Cardiac muscle cell (in vitro differentiated cells and primary cell): Measurements from ENCODE around the gene HS3ST3A1. TPM values are rescaled to one million over a fixed set of nuclear protein-coding genes. Genes with fewer than 3 reads are reported as not detected.
"Not testable (repeated sequence)": the region's sequence is repeated elsewhere in the genome, so short reads cannot be mapped to it uniquely, and the experiment has no call there.

Experiments used
- DNase-seq, 2 donors: peaks; one replicate each; pipeline versions ENCODE4 v3.0.0 to v3.0.0-alpha.2; 2010 to 2017; ENCODE audit warnings: low read depth in 1 of 2, low spot score in 1 of 2
- H3K27ac ChIP-seq: fragments of 200-600 bp; sonication (generic); 2 replicates; pipeline ENCODE4 v1.5.1; 2016
- H3K27me3 ChIP-seq: fragments of 200-600 bp; sonication (generic); 2 replicates; pipeline ENCODE4 v1.6.0; 2016; ENCODE audit warnings: control low read depth
- H3K36me3 ChIP-seq: fragments of 200-600 bp; sonication (generic); 2 replicates; pipeline ENCODE4 v1.5.1; 2016; ENCODE audit warnings: control low read depth
- H3K4me1 ChIP-seq: fragments of 200-600 bp; sonication (generic); 2 replicates; pipeline ENCODE4 v1.8.1; 2017; ENCODE audit warnings: low read depth, mild to moderate bottlenecking, mixed run types
- H3K4me3 ChIP-seq: fragments of 200-600 bp; sonication (generic); 2 replicates; pipeline ENCODE4 v1.5.1; 2016; ENCODE audit warnings: mild to moderate bottlenecking
- H3K9me3 ChIP-seq: fragments of 200-600 bp; sonication (generic); 2 replicates; pipeline ENCODE4 v1.5.1; 2017; ENCODE audit warnings: low read depth, mild to moderate bottlenecking, control low read depth
- polyA plus RNA-seq: library from polyadenylated mRNA; unstranded; fragments of >200 nt; fragmentation: Nextera tagmentation; extraction: Ambion mirVana; gene quantifications from 2 replicates; pipeline ENCODE4 v1.2.1, GENCODE V29; 2016
- total RNA-seq: library from RNA; depleted of rRNA; stranded (reverse); fragments of >200 nt; gene quantifications from 2 replicates; pipeline ENCODE4 v1.2.3, GENCODE V29; 2016
- TF ChIP-seq, protein P1 (sequence below): IDR thresholded peaks from 2 replicates; pipeline ENCODE4 v1.5.1; 2012; ENCODE audit warnings: low read depth, mild to moderate bottlenecking, low read length

Gene HS3ST3A1
- total and polyA plus RNA-seq, 2 experiments from 2014 or later, result 8.2 to 20.6 TPM

DNA sequence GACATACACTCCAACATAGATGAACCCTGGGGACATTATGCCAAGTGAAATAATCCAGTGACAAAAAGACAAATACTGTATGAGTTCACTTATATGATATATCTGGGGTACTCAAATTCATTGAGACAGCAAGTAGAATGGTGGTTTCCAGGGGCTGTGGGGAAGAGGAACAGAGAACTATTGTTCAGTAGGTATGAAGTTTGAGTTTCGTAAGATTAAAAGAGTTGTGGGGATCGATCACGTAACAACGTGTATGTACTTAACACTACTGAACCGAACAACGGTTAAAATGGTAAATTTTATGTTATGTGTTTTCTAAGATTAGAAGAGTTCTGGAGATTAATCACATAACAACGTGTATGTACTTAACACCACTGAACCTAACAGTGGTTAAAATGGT lies 100.8 kb downstream of the HS3ST3A1 start:
- Histone ChIP-seq H3K27ac (no peak overlapping the region), H3K36me3 (no peaks in the 10 kb centered on the region), H3K27me3 (no peaks in the 10 kb centered on the region), H3K9me3 (no peaks in the 10 kb centered on the region), H3K4me3 (no peak overlapping the region), H3K4me1 (peaks cover 12% of the 10 kb centered on the region)
- DNase-seq, result no peak
- TF ChIP-seq, protein P1, sequence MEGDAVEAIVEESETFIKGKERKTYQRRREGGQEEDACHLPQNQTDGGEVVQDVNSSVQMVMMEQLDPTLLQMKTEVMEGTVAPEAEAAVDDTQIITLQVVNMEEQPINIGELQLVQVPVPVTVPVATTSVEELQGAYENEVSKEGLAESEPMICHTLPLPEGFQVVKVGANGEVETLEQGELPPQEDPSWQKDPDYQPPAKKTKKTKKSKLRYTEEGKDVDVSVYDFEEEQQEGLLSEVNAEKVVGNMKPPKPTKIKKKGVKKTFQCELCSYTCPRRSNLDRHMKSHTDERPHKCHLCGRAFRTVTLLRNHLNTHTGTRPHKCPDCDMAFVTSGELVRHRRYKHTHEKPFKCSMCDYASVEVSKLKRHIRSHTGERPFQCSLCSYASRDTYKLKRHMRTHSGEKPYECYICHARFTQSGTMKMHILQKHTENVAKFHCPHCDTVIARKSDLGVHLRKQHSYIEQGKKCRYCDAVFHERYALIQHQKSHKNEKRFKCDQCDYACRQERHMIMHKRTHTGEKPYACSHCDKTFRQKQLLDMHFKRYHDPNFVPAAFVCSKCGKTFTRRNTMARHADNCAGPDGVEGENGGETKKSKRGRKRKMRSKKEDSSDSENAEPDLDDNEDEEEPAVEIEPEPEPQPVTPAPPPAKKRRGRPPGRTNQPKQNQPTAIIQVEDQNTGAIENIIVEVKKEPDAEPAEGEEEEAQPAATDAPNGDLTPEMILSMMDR, result no peak

DNA sequence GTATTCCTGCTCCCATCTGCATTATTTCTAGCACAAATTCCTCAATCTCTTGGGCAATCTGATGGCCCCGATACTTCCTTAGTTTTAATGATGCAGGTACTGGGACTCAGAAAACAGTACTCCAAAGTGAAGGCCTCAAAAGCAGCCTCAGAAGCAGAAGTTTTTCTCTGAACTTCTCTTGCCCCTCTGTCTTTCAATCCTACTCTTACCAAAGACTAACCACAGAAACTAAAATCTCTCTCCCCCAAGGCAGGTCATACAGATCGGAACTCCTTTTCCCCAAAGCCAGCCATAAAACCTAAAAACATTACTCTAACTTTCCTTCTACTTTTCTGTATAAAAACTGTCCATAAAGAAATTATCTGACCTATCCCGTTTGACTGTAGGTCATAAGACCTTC lies 103.5 kb downstream of the HS3ST3A1 start:
- no peaks in the 10 kb centered on the region for H3K4me1 ChIP-seq
- no peaks in the 10 kb centered on the region for H3K27me3 ChIP-seq
- no peaks in the 10 kb centered on the region for H3K9me3 ChIP-seq
- TF ChIP-seq, protein P1, result no peak
- DNase-seq, result no peak
- H3K27ac ChIP-seq, result no peak overlapping the region
- H3K4me3 ChIP-seq, result no peak overlapping the region
- H3K36me3 ChIP-seq, result no peaks in the 10 kb centered on the region

DNA sequence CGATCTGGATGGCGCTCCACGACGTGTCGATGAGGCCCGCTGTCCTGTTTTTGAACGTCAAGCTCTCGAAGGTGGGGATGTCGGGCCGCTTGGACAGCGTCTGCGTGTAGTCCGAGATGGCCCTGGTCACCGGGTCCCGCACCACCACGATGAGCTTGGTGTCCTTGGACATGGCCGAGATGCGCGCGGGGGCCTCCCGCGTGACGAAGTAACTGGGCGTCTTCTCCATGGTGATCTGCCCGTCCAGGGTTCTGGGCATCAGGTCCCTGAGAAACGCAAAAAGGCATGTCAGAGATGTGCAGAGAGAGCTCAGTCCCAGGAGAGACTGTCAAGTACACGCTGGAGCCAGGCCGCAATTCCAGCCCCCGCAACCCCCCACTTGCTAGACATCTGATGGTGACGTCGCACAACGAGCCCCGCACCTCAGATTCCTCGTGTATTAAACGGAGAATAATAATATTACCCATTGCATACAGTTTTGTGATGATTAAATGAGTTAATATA lies 105.1 kb downstream of the HS3ST3A1 start:
- not testable (repeated sequence) for H3K4me3 ChIP-seq, H3K9me3 ChIP-seq, H3K27ac ChIP-seq, DNase-seq, H3K4me1 ChIP-seq, H3K36me3 ChIP-seq, H3K27me3 ChIP-seq

DNA sequence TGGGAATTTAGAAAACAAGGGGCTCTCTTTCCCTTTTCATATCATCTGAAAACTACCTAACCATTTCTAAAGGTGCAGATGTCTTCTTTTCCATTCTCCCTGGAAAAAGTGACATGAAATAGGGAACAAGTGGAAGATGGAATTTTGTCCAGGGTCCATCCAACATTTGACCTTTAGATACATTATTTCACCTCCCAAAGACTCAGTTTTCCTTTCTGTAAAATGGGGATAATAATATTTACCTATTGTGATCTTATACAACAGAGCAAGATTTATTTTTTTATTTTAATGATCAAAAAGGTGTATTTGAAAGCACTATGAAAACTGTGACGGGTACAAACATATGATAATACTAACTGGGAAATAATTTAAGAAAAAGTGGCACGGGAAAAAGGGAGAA lies 106.3 kb downstream of the HS3ST3A1 start:
- Histone ChIP-seq H3K27ac (no peak overlapping the region), H3K9me3 (no peaks in the 10 kb centered on the region), H3K4me3 (no peak overlapping the region), H3K4me1 (no peaks in the 10 kb centered on the region), H3K27me3 (no peaks in the 10 kb centered on the region), H3K36me3 (no peaks in the 10 kb centered on the region)
- TF ChIP-seq, protein P1, result no peak
- no peak for DNase-seq

DNA sequence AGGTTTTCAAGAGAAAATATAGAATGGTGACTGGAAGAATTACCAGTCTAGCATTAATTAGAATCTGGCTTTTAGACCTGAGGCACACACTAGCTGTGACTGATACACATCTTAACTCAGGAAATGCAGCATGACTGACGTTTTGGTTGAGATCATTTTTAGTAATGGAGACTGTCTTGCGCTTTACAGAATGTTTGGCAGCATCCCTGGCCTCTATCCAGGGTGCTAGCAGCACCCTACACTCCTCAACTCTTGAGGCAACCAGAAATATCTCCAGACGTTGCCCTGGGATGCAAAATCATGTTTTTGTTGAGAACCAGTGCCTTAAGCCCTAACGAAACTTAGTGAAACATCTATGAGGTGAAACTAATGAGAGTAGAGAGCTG lies 109.0 kb downstream of the HS3ST3A1 start:
- Histone ChIP-seq H3K27ac (no peak overlapping the region), H3K9me3 (no peaks in the 10 kb centered on the region), H3K27me3 (no peaks in the 10 kb centered on the region), H3K36me3 (no peaks in the 10 kb centered on the region), H3K4me1 (no peaks in the 10 kb centered on the region), H3K4me3 (no peak overlapping the region)
- TF ChIP-seq, protein P1, result no peak
- no peak for DNase-seq

DNA sequence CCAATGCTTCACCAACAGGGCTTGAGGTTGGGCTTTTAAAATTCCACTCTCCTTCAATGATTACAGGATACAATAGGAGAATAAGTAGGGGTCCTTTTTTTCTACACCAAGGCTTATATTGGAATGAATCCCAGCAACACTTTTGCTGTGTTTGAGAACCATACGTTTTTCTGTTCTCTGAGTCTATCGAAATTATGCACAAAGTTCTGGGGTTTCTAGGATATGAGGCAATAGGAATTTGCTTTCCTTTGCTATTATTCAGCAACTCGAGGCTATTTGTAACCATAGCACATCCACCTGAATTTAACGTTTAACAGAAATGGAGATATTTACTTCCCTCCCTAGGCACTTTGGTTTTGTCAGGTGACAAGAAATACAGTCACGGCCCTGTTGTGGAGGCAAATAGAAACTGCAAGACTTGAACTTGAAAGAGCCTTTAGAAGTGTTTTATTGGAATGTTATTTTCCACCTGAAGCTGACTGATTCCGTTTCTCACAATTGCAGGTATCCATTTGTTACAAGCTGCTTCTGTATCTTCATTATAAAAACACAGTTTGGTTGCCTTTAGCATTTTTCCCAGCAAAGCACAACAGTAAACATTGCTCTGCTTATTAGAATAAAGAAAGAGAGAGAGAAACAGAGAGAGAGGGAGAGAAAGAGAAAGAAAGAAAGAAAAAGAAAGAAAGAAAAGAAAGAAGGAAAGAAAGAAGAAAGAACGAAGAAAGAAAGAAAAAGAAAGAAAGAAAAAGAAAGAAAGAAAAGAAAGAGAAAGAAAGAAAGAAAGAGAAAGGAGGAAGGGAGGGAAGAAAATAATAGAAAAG lies 109.6 kb downstream of the HS3ST3A1 start:
- Histone ChIP-seq H3K4me1 (no peaks in the 10 kb centered on the region), H3K9me3 (no peaks in the 10 kb centered on the region), H3K27me3 (no peaks in the 10 kb centered on the region), H3K4me3 (no peak overlapping the region), H3K27ac (no peak overlapping the region), H3K36me3 (no peaks in the 10 kb centered on the region)
- DNase-seq, result no peak
- TF ChIP-seq, protein P1, result no peak
